ELR (cell line): ENCODE measurements around the gene HOXD8.

Source experiments
- DNase-seq: peaks from one replicate; pipeline ENCODE4 v3.0.0-alpha.2; 2015; ENCODE audit warnings: low read depth

Gene HOXD8

DNA sequence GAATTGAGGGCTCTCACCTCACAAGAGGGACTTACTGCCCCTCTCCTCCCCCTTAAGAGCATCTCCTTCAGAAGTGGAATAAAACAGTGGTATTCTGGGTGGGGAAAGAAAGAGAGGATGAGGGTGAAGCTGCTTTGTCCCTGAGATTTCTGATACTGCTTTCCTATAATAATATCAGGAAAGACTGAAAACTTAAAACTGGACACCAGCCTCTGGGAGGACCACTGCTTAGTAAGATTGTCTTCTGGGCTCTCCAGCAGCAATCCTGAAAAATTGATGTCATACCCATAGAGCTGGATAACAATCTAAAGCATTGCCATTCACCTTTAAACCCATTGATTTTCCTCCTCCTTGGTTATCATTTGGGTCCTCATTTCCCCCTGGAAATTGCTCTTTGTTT, 17.1 kb downstream of the HOXD8 start:
- DNase-seq: no peak

DNA sequence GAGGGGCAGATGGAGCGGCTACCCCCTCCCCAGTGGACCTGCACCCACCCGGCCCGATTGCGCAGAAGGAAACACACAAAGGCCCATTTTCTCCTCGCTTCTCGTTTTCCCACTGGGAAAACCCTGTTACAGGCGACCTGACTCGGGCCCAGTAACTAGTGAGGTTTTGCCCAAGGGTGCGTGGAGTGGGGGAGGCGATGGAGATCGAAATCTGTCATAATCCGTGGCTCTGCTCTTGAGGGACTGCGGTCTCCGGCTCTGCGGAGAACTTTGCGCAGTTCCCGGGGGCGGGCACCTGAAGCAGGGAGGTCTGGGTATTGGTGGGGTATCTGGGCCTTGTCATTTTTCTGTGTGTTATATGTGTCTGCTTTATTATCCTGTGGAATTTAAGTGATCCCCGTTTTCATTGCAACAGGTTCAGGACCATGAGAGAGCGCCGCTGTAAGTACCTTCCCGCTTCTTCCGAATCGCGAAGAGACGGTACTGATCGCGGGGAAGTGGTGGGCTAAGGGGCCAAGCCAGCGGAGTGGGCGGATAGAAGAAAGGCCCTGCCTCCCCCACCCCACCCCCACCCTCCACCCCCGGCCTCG, 17.8 kb downstream of the HOXD8 start:
- no peak for DNase-seq

DNA sequence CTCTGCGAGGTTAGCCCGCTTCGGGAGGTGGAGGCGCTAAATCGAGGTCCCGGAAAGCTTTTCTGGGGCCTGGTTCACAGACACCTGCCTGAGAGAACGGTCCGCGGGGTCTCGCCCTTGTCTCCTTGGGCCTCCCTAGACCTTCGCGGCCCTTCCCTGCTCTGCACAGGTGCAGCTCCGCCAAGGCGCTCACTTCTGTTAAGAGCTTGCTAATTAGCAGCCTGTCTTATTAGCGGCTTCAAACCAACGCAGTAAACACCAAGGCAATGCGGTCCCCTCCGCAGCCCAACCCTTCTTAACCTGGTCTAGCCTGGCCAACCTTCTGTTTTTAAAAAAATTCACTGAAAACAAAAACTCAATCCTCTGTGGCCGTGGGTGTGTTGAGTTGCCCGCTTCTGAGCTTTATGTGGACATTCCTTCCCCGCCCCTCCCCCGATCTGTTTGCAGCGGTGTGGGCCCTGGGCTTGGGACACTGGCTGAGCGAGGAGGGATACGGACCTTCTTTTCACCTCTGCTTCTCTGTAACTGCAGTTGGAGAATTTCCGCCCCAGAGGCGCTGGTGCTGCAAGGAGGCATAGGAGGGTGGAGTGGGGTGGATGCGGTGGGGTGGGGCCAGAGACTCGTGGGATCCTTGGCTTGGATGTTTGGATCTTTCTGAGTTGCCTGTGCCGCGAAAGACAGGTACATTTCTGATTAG, 18.4 kb downstream of the HOXD8 start:
- no peak for DNase-seq

DNA sequence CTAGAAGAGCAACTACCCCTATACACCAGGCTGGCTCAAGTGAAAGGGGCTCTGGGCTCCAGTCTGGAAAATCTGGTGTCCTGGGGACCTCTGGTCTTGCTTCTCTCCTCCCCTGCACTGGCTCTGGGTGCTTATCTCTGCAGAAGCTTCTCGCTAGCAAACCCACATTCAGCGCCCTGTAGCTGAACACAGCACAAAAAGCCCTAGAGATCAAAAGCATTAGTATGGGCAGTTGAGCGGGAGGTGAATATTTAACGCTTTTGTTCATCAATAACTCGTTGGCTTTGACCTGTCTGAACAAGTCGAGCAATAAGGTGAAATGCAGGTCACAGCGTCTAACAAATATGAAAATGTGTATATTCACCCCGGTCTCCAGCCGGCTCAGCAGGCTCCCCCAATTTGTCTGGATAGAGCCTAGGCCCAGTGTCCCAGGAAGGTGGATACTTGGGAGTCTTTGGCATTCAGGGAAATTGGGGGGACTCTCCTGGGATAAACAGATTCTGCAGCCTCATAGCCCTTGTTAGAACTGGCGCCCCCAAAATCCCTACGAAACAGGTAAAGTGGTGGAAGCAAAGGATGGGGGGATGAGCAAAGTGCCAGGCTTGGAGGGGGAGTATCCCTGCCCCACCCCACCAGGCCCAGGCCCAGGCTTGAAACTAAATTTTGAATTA, 19.4 kb downstream of the HOXD8 start:
- DNase-seq: no peak

DNA sequence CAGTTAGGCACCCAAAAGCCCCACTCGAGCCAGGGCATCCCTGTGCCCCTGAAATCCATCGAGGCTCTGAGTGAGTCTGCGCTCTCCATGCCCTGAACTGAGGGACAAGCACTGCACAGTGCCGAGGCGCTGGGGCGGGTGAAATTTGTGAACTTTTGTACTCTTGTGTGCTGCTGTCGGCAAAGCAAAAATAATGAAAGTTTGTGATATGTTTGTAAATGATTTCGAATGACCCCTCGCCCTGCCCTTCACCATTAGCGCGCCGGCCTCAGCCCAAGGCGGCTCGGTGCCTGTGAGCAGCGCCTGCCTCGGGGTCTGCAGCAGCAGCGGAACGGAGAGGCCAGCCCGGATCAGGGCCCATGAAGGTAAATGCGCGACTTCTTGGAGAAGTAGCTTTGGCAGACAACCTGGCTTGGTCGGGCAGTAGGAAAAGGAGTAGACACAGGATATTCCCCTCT, 20.0 kb downstream of the HOXD8 start:
- DNase-seq: no peak

DNA sequence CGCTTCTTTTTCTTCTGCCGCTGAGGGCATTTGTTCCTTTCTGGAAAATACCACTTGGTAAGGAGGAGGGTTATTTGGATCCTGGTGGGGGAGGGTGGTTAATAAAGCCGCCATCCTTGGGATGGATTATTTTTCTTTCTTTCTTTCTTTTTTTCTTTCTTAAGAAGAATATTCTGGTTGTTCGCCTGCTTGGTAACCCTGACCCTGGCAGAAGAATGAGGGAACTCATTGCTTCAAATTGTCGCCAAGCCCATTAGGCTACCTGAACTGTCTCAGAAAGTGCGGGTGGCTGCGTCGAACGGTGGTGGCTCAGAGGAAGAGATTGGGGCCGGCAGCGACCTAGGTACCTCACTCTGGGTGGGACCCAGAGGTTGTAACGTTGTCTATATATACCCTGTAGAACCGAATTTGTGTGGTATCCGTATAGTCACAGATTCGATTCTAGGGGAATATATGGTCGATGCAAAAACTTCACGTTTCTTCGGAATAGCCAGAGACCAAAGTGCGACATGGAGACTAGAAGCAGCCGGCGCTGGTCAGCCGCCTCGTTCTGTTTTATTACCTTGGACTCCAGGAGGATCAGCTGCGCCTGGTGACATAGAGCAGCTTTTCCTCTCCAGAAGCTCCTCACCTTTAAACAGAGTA, 20.6 kb downstream of the HOXD8 start:
- no peak for DNase-seq

DNA sequence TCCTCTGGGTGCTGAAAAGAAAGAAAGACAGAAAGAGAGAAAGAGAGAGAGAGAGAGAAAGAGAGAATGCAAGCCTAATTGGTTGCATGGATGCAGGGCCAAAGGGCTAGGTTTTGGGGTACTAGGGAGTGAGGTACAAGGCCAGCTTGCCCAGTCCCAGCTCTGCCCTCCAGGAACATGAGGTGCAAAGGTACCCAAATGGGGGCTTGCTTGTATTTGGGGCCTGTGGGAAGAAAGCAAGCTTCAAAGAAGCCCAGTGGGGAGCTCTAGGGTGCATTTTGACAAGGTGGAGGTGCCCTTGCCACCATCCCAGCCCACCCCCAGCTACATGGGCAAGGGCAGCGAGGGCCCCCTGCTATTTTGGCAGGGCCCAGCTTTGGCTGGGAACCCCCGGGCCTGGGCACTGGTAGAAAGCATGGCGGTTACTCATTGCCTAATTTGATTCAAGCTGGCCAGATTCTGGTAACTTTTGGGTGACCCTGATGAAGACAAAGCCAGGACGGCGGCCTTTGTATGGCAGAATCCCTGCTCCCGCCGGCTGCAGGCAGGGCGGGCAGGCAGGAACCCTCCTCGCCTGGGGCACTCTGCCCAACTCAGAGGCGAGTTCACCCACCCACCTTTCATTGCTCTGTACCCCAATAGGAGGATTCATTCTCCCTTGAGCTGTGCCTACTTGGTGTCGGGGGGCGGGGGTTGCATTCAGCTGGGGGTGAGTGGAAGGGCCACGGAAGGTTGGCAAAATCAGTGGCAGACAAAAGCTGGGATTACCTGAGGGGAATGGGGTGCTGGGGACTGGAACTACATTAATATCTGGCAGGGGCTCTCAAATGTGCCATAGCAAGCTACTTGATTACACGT, 21.3 kb downstream of the HOXD8 start:
- no peak for DNase-seq

DNA sequence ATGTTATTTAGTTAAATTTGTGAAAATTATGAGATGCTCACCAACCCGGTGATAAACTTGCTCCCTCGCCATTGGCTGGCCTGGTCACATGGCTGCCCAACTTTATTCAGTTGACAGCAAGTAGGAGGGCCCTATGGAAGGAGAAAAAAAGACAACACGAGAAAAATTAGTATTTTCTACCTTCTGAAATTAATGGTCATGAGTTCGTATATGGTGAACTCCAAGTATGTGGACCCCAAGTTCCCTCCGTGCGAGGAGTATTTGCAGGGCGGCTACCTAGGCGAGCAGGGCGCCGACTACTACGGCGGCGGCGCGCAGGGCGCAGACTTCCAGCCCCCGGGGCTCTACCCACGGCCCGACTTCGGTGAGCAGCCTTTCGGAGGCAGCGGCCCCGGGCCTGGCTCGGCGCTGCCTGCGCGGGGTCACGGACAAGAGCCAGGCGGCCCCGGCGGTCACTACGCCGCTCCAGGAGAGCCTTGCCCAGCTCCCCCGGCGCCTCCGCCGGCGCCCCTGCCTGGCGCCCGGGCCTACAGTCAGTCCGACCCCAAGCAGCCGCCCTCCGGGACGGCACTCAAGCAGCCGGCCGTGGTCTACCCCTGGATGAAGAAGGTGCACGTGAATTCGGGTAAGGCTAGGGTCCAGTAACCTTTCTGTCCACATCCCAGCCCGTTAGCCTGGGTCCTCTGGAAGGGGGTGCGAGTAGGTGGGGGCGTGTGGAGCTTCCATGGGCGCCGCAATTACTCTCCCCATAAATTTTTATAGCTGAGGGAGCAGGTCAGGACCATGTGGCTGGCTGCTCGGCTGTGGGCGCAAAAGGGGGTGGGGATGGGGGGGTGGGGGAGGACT, 22.2 kb downstream of the HOXD8 start, which contains the start of gene HOXD4:
TSS of gene HOXD4 (plus strand) at position 109 of the 846 bp plus-strand sequence. CDS start at position 193, 84 bp downstream.
- no peak for DNase-seq

DNA sequence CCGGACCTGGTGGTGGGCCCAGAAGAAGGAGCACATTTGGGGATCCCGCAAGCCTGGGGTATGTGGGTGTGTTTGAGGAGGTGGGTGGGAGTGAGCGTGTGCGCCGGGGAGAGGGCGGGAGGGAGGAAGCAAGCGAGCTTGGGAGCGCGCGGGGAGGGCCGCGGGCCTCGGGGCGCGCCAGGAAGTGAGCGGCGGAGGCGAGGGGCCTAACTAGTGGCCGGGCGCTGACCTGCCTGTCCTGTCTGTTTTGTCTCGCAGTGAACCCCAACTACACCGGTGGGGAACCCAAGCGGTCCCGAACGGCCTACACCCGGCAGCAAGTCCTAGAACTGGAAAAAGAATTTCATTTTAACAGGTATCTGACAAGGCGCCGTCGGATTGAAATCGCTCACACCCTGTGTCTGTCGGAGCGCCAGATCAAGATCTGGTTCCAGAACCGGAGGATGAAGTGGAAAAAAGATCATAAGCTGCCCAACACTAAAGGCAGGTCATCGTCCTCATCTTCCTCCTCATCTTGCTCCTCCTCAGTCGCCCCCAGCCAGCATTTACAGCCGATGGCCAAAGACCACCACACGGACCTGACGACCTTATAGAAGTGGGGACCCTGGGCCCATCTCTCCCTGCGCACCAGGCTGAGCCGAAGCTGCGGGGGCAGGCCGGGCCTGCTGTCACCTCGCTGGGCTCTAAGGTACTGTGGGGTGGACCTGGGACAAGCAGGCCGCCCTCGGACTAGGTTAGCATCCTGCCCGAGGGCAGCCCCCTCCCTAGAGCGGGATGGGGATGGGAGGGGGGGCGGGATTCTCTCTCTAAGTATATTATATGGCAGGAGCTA, 23.1 kb downstream of the HOXD8 start:
- no peak for DNase-seq

DNA sequence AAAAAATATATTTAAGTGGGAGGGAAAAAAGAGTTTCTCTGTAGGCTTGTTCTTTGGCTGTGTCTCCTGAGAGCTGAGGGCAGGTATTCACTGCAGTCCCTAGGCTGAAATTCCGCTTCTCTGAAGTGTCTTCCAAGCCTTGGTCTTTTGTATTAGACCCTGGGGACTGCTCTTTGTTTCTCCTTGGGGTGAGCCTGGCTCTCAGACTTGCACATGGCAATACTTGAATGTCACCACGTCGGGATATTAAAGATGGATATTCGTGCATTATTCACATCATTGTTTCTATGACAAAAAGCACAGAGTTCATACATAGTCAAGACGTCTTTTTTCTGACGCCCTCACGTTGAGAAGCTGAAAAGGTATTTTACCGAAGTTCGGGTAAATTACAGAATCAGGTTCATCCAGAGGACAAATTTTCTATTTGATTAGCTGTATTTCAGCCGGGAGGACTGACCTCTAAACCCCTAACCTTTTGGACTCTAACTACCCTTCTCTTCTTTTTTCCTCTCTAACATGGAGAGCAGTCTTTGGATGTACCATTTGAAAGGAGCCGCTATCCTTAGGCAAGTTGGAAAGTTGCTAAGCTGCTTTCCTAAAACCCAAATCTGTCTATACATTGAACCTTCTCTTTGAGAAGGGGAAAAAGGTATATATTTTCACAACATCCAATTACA, 25.2 kb downstream of the HOXD8 start:
- DNase-seq: no peak

DNA sequence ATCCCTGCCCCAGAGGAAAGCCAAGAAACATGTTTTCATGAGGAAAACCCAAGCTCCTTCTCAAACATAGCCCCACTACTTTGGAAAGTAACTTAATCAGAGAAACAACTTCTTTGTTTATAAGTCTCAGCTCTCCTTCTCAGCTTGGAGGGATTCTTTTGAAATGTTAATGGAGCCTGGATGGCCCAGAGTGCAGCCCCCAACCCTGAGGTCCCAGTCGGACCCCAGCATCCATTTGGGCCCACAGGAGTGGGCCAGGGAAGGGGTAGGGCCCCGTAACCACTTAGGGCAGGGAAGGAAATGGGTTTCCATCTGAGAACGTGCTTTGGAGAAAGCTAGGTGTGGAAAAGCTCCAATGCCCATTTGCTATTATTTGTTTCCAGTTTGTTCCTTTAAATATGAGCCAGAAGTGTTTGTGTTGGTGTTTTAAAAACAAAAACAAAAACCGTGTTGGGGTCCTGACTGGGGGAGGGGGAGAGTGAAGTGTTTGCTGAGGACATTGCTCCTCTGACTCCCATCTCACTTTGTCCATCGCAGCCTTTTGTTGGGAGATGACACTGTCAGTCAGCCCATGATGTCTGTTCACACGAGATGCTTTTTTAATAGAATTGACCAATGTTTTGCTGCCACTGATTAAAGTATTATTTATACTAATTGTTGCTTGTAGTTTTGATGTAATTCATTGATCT, 26.0 kb downstream of the HOXD8 start:
- DNase-seq: no peak

DNA sequence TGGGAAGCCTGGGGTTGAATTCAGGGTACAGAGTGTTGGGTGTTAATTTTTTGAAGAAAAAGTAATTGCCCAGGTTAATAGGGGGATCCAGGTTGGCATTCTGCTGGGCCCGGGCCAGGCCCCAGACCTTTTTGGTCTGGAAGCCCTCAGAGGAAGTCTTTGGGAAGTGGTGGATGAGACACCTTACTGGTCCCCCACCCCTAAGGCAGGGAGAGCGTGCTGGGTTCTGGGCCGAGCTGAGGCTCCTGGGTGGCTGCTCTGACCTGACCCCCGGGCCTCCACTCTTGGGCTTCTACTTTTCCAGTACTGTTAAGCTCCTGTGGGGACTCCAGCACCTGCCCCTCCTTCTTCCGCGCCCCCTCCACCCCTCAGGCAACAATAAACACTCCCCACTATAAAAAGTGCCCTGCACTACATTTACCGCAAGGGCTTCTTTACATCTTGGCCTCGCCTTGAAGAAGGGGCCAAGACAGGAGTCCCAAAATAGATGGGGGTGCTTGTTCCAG, 26.8 kb downstream of the HOXD8 start:
- DNase-seq: no peak

DNA sequence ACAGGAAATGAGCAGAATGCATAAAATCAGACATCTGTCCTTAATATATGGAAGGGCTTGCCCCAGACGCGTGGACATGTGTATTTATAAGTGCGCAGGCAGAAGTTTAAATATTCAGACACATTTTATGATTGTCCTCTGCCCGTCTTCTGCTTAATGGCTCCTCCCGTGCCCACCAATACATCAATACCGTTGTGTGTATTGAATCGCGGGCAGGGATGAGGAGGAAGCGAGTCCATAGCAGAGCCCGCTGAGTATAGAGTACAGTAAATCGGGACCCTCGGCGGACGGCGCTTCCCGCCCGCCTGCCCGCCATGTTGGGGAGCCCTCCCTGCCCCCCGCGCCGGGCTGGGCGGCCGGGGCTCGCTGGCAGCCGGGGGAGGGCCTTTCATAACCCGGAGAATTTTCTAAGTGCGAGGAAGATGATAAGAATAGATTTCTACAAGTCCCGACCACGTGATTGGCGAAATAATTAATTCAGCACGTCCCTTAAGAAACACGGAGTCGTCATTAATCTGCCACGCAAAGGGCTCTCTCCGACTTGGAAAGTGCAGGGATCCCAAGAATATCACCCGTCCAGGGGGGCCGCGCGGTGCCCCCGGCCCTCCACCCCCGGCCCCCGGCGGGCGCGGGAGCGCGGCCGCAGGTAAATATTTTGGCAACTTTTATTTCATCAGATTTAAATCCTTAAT, 27.4 kb downstream of the HOXD8 start, which contains the start of gene HOXD3:
TSS of gene HOXD3 (plus strand) at position 501 of the 692 bp plus-strand sequence. CDS start 11,808 bp downstream, outside the sequence.
- no peak for DNase-seq

DNA sequence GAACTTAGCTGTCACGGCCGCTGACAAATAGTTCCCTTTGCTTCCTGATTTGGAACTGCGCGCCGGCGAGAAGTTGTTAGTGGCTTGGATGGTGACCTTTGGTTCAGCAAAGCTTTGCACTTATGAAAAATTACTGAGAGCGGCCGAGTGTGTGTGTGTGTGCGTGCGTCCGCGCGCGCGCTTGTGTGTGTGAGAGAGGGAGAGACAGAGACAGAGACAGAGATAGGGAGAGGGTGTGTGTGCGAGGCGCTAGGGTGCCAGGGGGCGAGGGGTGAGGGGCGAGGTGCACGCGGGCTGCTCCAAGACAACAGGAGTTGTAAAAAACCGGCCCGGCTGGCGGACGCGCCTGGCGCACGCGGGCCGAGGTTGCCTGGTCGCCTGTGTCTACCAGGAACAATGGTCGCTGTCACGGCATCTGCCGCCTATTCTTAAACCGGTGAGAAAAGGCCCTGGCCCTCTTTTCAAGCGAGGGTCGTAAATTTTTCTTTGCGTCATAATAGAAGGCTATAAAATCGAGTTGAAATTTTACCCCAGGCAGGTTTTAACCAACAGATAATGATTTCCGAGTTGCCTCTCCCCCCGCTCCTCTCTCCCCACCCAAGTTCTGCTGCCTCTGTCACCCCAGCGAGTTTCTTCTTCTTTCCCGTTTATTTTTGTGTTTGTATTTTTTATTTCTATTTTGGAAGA, 28.1 kb downstream of the HOXD8 start:
- no peak for DNase-seq

DNA sequence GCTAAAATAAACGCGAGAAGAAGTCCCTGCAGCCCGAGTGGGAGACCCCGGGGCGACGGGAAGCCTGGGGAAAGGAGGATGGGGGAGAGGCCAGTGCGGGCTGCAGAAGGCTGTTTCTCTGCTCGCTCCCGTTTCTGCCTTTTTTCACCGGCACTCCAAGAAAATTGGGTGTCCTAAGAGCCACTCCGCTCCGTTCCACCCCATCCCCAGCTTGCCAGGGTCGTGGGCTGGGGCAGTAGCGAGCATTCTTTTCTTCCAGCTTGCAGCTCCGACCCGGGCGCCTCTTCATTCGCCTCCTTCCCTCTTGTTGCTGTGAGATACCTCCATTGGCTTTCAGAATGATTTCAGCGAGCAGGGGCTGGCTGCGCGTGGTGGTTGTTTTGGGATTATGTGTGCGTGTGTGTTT, 28.7 kb downstream of the HOXD8 start:
- DNase-seq: no peak

DNA sequence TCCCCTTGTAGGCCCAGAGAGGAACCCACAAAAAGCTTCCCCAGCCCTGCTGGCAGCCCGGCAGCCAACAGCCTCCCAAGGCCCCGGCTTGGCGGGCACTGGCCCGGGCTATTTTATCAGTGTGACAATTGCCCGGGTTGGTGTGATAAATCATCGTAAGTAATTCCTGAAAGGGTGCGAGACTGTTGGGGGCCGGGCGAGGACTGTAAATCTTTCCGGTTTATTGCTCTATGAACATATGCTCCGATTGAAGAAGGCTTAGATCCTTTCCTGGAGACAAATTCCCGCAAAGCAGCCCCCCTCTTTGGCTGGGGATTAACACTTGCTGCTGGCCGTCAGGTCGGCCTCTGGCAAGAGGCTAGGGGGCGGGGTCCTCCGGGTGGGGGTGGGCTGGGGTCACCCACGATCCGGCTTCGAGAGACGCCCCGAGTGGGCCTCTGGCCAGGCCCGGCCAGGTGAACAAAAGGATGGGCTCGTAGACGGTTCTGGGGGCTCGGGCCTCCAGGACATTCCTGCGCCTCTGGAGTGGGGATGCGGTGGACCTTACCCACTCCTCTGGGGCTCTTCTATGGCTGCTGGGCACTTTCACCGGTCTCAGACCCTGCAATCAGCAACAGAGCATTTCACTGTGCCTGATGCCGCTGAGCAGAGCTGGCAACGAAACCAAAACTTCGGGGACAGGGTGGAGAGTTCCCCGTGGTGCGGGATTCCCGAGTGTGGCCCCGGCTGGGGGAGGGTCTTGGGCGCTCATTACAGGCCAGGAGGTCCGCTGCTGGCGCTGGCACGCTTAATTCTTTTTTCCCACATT, 29.6 kb downstream of the HOXD8 start:
- no peak for DNase-seq
